GM21786 (cell line): ENCODE measurements around the gene EXT2.

ENCODE experiments used
- ATAC-seq: cut with Tn5 transposase; IDR thresholded peaks from one replicate; pipeline ENCODE4 v1.9.1; 2021; ENCODE audit not compliant: unreplicated experiment

Gene EXT2

DNA sequence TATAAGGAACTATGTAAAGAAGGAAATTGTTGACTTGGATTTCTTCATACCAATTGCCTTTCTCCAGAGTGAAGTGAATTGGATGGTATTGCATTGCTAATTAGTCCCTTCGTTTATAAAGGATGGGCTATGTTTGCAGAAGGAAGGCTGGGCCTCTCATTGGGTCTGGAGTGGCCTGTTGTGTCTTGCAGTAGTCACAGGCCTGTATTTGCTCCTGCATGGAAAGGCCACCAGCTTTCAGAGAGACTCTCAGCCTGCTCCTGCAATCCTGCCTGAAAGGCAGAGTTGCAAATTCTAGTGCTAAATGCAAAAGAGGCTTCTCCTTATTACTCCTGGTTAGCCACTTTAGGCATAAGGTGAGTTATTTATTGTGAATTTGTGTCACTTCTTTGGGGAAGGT is 103.8 kb downstream of the EXT2 start:
- ATAC-seq: no peak

DNA sequence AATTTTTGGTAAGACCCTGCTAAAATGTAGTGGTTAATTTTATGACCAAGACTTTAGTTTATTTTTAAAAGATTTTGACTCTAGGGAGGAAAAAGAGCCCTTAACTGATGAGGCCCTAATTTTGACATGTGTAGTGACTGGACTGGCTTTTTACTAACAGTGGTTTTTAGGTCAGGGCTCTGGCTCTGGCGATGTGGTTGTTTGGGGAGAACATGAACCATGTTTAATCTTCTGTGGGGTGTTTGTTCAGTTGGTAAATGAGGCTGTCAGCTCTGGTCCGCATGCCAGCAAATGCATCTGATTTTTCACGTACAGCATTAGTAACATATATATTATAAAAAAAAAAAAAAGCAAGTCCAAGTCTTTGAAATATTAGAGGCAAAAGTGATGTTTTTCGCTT is 104.3 kb downstream of the EXT2 start:
- ATAC-seq: no peak

DNA sequence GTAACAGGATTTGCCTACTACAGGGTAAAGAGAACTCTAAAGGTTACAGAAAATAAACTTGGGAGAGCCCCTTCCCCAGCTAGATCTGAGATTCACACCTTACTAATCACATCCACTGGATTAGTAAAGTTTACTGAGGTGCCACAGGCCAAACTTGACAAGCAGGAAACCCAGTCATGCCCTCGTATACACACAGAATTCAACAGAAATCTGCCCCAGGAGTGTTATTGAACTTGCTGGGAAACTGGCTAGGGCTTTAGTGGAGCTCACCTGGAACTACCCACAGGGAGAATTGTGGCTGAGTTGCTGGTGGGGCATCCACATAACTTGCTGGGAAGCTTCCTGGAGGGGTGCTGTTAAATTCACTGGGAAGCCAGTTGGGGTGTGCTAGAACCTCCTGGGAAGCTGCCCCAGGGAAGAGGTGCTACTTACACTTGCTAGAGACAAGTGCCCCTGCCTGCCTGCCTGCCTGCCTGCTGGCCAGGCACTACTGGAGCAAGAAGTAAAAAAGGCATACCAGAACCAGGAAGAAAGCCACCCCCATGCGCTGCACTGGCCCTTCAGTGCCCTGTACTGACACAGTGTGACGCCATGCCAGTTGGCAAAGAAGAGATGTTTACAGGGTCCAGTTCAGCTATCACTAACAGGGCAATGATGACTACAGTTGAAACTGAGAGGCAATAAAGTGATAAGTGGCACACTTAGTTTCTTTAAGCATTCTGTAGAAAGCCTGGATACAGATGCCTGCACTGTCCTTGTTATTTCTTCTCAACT is 108.0 kb downstream of the EXT2 start:
- no peak for ATAC-seq

DNA sequence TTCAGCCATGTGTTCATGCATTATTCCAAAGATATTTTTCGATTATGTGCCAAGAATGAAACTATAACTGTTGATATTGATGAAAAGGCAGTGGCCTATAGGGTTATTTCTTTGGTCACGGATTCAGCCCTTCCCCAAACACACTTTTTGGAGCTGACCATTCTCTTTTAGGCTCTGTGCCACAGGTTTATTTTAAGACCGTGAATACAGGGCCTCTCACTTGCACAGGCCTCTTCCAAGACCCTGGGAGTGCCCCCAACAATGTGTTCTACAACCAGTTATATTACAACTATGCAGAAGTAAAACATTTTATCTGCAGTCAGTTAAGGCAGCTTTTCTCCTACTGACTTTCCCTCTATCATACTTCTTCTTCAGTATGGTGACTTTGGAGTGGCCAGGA is 109.9 kb downstream of the EXT2 start:
- no peak for ATAC-seq

DNA sequence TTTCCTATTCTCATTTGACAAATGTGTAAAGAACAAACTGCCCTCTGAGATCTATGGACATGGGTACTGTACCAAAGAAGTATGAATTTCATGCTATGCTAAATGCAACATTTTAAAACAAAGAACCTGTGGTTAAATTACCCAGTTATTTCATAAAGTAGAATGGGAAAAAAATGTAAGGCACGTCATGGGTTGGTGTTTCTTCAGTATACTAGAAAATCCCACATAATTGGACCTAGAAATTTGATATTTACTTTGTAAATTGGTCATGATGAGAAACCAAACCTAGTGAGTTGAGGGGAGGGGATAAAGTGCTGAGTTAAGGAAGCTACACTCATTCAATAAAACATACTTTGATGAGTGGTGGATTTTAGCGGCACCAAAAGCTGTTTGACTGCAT is 110.4 kb downstream of the EXT2 start:
- no peak for ATAC-seq

DNA sequence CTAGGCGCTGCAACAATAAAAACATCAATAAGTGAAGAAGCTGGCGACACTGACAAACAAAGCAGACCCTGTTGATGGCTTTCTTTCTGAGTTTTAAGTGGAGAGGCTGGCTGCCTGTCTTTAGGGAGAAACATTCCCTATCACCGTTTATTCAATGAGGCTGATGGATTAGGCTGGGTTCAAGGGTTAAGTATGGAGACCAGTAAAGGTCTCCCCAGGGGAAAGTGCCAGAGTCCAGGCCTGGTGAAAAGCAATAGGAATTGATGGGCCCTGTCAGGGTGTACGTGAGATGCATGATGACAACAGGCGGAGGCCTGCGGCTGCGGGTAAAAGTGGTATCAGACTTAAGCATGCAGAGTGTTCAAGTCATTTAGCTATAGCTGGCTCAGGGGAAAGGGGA is 111.8 kb downstream of the EXT2 start:
- no peak for ATAC-seq

DNA sequence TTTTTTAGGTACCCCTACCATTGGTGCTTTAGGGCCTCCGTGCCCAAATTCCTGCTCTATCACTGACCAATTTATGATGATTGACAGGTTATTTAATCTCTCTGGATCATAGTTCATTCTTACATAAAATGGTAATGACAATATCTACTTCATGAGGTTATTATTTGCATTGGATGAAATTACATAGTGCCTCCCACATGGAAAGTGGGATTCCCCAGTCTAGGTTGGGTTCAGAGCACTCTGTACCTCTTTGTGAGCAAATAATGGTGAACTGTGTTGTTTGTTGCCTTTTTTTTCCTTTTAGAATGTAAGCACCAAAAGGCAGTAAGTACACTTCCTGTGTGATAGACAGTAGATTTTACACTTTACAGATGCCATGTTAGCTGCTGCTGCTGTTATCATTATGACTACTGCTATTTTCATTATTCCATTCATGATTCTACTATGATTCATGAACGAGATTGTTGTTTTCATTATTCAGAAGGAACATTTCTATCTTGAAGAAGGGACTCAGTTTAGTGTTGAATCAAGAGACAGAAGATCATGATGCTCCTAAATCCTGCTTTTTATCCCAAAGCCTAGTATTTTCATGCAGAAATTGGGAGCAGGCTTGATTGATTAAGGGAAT is 113.6 kb downstream of the EXT2 start:
- ATAC-seq: no peak

DNA sequence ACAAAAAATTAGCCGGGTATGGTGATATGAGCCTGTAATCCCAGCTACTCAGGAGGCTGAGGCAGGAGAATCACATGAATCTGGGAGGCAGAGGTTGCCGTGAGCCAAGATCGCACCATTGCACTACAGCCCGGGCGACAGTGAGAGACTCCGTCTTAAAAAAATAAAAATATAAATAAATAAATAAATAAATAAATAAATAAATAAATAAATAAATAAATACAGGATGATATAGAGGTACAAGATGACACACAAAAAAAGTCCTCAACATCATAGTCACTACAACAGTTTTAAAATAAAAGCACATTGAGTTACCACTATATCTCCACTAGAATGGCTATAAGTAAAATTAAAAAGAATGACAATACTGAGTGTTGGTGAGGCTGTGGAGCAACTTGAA is 116.7 kb downstream of the EXT2 start:
- ATAC-seq: no peak

DNA sequence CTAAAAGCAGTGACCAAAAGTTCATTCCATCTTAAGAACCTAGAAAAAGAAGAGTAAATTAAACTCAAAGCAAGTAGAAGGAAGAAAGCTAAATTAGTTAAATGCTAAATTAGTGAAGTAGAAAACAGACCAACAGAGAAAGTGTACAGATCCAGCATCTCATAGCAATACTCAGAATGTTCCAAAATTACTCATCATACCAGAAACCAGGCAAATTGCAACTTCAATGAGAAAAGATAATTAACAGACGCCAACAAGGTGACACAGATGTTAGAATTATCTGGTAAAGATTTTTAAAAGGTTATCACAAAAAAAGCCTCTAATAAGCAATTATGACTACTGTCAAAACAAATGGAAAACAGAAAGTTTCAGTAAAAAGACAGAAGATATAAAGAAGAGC is 117.7 kb downstream of the EXT2 start:
- ATAC-seq: no peak

DNA sequence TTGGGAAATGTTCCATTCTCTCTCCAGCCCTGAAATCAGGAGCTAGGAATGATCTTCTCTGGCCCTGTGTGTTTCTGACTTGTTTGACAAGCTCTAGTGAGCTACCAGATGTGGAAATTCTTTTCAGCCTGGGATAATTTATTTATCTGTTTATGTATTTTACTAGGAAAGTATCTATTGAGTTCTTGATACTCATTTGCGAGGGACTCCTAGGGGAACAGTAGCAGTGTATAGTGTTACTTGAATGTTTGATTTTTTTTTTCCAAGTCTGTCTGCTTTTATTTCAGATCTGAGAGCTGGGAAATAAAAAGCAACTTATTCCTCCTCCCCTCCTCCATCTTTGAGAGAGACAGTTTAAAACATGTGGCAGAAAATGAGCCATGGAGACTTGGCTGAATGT is 122.0 kb downstream of the EXT2 start:
- no peak for ATAC-seq

DNA sequence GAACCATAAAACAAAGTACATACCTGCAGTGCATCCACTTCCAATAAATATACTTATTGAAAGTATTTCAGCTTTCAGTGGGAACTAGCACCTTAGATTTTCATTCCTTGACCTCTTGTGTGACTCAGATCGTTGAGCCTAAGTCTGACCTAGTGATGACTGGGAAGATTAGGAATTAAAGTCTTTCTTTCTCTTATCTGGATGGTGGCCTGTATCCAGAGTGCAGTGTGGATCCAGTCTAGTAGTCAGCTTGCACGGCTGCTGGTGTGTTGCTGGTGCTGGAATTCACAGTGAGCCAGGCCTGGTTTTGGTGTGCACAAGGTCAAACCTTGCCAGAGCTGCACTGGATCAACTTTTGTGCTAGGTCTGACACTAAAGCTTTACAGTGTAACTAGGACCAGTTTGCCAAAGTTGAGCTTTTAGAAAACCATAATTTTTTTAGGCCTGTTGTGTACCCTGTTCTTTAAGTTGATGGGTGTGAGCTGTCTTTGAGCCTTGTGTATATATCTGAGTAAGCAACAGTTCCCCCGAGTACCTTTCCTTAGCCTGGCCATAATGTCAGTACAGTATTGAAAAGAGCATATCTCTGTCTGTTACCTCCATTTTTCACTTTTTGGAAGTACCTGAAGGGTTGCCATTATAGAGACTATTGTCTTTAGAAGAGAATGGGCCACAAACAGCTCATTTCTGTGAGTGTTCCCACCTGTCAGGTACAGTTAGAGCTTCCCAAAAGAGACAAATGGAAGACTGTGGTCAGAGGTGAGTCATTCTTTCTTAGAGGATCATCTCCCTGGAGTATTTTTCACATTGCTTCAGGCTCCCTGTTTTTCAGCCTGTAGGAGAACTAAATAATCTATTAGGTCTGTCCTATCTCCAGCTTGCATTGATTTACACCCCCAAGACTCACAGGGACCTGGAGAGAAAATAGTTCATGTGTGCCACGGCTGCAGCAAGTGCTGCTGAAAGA is 124.6 kb downstream of the EXT2 start:
- ATAC-seq: no peak

DNA sequence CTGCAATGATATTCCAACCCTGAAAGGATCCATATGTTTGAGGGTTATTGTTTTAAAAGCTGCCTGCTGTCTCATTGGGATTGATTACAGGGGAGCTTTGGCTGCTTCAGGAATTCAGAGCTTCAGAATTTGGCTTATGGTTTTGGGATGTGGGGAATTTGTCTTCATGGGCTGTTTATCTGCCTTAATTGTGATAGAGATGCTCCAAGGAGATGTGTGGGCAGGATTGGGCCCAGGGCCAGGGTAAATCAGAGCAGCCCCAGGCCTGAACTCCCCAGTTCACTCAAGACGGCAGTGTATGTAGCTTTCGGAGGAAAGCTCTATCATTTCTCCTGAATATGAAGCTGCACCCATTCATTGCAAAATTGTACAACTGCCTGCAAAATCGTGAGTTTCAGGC is 126.0 kb downstream of the EXT2 start:
- ATAC-seq: no peak

DNA sequence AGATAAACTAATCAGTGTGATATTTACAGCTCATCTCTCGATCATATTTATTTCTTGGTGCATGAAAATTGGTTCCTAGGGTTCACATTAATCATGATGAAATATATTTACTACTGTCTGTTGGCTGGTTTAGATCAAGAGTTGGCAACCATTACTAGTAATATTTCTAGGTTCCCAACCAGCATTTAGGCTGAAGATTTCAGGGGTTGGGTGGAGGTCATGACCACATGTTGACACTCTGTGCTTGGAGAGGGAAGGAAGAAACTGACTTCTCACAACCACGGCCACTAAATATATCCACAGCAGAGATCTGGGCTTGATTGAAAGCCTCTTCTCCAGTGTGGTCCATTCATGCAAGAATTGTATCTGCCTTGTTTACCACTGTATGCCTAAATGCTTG is 126.5 kb downstream of the EXT2 start:
- no peak for ATAC-seq

DNA sequence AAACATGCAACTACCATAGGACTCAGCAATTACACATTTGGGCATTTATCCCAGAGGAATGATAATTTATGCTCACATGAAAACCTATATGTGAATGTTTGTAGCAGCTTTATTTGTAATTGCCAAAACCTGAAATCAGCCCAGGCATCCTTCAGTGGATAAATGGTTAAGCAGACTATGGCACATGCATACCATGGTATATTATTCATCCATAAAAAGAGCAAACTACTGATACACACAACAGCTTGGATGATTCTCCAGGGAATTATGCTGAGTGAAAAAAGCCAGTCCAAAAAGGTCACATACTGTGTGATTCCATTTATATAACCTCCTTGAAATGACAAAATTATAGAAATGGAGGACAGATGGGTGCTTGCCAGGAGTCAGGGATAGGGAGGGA is 127.8 kb downstream of the EXT2 start:
- ATAC-seq: no peak

DNA sequence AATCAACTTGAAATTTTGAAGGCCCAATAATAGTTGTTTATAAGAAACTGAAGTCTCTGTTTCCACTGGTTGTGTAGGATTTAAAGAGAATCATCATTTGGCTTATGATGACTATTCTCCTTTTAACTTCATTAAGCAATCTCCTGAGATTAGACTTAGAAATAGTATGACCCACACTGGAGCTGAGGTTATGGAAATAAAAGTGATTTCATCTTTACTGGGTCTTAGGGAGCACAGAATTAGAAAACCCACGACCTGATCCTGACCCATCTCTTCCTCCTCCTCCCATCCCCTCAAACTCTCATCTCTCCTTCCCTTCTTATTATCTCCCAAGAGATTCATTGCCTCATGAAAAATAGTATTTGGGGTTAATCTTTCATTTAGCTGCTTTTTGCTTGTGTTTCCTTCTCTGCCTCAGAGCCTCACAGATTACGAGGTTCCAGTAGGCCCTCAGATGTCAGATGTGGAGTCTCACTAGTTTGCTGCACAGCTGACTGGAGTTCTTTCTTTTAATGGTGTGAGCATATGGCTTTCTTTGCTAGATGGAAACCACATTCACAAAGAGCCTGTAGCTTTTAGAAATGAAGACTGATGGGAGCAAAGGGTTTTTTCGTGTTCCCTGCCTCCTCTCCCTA is 129.5 kb downstream of the EXT2 start:
- no peak for ATAC-seq

DNA sequence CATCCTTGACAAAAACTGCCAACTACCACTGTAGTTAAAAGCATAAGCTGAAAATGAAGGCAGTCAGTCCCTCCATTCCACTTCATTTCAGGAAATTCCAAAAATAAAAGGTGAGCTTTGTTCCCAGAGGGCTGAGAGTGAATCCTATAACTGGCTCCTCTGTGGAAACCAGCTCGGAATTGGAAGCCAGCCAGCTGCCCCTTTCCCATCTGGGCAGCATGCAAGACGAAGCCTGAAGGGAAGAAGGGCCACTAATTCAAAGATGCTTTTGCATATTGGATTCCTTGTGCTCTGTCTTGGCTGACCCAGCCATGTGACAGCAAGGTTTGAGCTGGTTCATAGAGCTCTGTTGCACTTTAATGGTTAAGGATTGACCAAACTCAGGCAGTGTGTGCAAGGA is 131.0 kb downstream of the EXT2 start:
- ATAC-seq: no peak

DNA sequence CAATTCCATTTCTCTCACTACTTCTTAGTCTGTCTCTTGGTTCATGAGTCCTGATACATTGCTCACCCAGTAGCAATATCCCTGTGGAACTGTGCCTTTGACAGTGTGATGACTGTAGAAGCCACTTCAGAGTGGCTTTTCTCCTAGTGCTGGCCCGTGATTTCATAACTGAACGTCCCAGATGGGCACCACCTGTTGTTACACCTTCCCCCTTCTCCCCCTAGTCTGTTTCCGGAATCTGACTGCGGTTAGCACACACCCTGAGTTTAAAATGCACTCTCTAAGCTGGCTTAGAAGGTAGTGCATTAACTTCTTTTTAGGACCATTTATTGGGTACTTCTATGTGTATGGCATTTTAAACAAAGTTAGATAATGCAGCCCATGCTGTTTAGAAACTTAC is 131.5 kb downstream of the EXT2 start:
- ATAC-seq: no peak

DNA sequence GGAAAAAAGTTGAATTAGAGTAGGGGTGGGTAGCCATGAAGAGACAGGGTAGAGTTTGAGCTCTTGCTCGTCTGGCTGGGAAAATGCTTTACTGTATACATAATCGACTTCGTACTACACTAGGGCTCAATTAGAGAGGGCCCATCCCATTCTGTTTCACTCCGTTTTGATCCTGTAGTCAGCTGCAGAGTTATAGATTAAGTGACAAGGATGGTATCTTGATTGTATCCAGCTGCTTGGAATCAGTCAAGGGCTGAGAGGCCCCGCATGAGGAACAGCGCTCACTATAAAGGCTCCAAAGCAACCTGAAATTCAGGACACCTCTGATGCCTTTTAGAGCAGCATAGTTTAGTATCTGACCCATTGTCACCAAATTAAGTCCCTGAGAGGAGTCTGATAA is 132.9 kb downstream of the EXT2 start:
- ATAC-seq: no peak

DNA sequence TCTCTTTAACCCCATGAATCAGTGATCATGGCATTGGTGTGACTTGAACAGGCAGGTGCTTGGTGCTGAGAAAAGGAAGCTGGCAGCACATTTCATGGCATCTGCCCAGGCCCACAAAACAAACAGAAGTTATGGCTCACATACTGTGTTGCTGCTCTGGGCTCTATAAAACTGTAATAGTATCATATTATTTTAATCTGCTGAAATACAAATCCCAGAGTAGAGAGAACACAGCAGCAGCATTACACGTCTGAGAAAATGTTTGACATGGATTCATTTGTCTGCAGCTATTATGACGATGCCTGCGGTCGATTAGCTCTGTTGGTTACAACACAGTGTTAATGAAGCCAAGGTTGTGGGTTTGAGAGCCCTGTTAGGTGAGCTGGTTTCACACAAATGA is 133.6 kb downstream of the EXT2 start:
- ATAC-seq: no peak

DNA sequence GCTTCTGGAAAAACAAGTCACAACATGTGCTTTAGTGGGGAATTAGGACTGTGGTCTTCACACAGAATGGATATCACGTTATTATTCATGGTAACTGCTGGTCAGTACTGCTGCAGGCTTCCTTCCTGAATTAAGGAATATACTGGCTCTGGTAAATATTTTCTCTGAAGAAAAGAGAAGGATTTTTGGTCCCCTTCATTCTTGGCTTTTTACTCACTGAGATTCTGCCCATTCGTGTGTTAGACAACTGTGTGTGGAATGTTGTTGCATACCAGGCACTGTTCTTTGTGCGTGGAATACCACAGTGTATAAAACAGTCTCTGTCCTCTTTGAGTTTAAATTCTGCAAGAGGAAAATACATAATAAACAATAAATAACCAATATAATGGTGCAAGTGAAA is 134.1 kb downstream of the EXT2 start:
- ATAC-seq: no peak

DNA sequence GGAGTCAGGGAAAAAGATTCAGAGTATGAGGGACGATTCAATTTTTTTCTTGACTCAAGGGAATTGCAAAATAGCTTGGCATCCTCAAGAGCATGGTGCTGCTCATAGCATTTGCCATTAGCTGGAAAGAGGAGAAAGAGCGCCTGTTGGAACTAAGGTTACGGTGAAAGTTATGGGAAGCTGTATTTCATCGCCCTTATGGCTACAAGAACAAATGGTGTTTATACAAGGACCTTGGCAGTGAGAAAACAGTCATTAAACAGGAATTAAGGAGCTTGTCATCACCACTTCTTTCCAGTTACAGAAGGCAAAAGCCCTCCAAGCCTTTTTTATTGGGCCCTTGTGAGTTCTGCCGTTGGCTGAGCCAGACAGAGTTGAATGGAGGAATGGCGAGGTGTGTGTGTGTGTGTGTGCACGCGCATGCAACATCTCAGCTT is 140.3 kb downstream of the EXT2 start:
- no peak for ATAC-seq
